ENCODE measurements around the gene CACNG3.
A peak's percentile ranks its signal among the peaks of the same experiment; 100 is the strongest.
"Not testable (repeated sequence)": the region's sequence is repeated elsewhere in the genome, so short reads cannot be mapped to it uniquely, and the experiment has no call there.

CACNG3 gene

DNA sequence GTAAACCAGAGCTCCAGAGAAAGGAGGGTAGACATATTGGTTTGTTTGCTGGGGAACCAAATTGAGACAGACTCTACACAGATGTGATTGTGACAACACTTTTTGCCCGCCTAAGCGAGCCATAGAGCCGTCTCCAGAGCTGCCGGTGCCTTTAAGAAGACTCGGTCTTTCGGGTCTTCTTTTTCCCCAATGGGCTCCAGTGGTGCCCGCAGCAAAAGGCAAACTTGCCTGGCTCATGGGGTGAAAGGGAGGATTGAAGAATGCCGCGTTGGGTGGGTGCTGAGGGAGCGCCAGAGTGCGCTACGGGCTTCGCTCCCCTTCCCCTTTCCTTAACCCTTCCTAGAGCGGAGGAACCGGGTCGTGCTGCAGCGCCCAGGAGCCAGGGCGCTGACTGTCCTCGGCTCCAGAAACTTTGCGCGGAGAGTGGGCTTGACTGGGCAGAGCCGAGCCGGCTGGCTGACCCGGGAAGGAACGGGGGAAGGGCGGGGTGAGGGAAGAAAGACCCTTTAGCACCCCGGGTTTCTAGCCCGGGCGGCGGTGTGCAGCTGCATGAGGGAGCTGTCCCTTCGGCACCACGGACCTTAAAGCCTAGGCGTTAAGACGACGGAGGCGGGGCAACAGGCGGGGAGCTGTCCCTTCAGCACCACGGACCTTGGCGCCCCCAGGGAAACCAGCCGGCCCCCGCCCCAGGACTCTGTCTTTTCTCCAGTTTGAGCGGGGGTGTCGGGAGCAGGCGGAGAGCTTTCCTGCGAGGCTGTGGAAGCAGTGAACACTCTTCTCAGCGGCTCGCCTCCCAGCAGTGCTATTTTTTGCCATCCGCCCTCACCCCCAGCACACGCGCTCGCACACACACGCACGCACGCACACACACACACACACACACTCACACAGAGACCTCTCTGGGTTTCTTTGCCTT is at the start of gene CACNG3:
Gene CACNG3, plus strand, starts transcription at position 880 of the 916 bp plus-strand sequence. CDS start 420 bp downstream, outside the sequence.
- DNase-seq (ENCODE audit: low read depth): no peak

DNA sequence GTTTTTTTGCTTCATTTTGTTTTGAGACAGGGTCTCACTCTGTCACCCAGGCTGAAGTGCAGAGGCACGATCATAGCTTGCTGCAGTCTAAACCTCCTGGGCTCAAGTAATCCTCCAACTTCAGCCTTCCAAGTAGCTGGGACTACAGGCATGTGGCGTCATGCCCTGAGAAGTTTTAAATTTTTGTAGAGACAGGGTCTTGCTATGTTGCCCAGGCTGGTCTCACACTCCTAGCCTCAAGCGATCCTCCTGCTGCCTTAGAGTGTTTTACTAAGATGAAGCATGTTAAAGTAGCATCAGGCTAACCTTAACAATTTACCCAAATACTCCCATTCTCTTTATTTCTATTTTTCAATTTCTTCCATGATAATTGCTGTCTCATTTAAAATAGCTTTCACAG is 49.2 kb upstream of the CACNG3 start:
- DNase-seq (ENCODE audit: low read depth): no peak

DNA sequence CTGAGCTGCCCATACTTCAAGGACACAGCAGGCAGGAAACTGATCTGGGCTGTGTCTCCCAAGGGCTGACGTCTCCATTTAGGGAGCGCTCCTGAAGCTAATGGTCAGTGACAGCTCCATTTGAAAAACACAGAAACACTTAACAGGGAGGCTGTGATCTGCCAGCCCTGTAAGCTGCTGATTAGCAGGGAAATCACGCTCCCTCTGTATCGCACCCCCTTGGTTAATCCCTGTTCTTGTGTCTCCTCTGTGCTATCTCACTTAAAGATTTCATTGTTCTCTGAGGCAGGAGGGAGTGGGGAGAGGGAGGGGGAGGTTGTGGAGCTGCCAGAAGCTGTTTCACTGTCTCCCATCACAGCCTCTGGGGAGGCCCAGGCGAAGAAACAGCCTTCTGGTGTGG is 47.4 kb upstream of the CACNG3 start:
- DNase-seq (ENCODE audit: low read depth): no peak

DNA sequence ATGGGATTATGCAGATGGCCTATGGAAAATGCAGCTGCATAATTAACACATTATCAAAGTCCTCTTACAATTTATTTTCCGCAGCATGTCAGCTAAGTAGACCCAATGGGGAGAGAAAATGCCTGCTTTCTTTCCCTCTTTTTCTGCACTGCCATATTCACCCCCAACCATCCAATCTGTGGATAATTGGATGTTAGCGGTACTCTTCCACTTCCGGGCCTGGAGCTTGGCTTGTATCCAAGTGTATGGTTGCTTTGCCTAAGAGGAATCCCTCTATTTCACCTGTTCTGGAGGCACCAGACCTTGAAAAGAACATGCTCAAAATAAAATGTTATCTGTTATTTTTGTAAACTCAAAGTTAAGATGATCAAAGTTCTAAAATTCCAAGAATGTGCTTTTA is 41.1 kb upstream of the CACNG3 start:
- DNase-seq (ENCODE audit: low read depth): no peak

DNA sequence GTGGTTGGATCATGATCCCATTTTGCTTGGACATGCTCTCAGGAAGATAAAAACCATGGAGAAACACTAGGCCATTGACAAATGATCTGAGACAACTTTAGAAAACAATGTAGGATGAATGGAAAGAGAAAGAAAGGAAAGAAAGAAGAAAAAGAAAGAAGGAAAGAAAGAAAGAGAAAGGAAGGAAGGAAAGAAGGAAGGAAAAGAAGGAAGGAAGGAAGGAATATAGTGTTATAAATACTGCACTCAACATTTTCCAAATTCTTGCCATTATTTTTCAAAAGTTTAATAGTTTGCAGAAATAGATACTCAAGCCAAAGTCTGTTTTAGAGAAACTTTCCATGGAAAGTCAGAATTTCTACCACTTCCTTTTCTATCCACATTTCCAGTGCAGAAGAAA is 39.2 kb upstream of the CACNG3 start:
- DNase-seq (ENCODE audit: low read depth): no peak

DNA sequence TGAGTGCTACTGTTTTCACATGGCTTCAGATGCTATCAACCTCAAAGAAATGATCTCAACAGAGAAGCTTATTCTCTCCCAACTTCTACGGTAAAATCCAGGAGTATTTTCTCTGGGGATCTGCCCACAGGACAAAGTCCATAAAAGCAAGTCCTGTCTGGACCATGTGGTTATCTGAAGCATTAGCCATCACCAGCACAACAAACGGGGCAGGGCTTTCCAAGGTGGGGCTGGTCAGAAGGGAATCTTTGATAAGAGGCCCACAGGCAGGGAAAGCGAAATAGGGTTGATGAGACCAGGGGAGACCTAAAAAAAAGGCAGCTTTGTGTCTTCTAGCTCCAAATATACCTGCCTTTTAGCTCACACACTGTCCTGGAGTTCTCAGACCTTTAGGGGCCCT is 38.7 kb upstream of the CACNG3 start:
- DNase-seq (ENCODE audit: low read depth): no peak

DNA sequence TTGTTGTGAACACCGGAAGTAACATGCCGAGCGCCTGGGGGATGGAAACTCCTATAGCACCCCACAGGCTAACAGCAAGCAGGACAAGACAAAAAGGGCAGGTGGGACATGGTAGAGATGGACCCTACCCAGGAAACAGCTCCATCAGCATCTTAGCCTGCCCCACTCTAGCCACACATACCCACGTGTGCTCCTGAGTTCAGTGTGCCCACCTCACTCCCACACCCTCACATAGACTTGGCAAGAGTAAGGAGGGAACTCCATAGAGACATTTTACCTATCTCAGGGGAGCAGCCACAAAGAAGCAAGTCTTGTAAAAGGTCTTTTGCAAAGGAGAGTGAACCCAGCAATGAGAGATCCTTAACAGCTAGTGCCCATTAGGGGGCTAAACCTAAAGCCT is 37.8 kb upstream of the CACNG3 start:
- no peak for DNase-seq (ENCODE audit: low read depth)

DNA sequence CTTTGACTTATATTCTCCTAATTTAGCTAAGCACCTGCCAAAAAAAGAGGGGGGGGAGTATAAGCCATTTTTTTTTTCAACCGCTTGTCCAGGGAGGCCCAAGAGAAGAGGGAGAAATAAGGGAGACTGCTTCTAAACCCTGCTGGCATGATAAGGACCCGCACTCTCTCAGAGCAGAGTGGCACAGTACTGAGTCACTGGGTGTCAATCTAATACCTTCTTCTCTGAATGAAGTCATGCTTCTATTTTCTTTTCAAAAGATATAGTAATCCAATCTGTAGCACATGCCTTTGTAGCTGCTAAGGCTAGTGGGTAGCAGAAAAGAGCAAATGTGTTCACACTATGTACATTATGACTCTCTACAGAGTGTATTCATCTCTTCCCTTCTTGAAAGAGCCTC is 34.9 kb upstream of the CACNG3 start:
- no peak for DNase-seq (ENCODE audit: low read depth)

DNA sequence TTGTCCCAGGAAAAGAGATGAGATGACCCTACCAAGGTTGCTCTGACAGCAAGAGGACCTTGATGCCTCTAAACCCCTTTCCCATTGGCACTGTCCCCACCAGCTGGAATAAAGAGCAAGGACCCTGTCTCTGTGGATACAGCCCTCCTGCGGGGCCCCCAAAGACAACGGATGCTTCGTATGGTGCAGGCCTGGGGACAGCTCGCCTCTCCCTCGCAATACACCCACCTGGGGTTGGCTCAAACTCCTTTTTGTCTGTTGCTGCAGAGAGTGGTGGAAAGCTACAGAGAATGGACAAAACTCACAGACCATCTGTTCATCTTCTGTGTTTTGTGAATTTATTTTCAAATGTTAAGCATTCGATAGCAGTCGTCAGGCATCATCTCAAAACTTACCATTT is 27.6 kb upstream of the CACNG3 start:
- DNase-seq (ENCODE audit: low read depth): no peak

DNA sequence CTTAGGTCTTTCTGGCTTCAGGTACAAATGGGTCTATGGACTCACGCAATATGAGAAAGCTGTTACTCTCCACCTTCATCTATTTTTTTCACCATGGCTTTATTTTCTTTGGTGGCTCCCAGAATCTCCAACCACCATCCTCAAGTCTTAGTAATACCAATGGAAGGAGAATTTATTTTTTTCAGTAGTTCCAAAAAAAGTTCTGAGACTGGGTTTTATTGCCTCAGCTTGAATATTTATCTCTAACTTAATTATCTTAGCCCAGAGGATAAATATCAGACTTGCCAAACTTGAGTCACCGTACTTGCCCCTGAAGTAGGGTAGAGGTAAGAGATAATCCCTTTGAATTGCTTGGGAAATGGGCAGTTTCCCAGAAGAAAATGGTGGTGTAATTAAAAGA is 23.2 kb upstream of the CACNG3 start:
- DNase-seq (ENCODE audit: low read depth): no peak

DNA sequence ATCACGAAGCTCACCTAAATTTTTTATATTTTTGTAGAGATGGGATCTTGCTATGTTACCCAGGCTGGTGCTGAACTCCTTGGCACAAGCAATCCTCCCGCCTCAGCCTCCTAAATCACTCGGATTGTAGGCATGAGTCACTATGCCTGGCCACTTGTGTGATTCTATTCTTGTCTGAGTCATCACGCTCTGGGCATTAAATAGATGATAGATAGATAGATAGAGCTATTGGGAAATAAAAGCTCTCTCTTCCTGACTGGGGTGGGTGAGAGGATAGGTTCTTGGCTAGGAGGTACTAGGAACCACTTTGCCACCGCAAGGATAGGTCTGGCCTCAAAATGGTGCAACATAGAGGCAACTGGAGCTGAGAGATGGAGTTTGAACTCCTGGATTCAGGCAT is 21.4 kb upstream of the CACNG3 start:
- no peak for DNase-seq (ENCODE audit: low read depth)

DNA sequence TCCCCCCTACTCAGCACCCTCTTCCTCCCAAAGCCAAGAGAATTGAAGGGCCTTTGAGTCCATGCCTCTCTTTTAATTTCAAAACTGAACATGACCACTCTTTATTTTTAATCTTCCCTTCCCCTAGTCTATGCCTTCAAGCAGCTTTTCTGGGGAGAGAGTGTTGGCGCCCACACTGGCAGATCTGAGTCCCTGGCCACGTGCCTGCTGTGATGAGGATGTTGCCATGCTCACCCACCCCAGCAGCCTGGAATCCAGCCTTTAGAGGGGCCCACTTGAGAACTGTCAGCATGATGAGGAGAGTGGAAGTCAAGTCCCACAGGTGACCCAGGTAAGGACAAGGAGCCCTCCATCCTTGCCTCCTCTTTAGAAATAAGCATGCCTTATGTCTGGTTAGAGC is 20.3 kb upstream of the CACNG3 start:
- DNase-seq (ENCODE audit: low read depth): no peak

DNA sequence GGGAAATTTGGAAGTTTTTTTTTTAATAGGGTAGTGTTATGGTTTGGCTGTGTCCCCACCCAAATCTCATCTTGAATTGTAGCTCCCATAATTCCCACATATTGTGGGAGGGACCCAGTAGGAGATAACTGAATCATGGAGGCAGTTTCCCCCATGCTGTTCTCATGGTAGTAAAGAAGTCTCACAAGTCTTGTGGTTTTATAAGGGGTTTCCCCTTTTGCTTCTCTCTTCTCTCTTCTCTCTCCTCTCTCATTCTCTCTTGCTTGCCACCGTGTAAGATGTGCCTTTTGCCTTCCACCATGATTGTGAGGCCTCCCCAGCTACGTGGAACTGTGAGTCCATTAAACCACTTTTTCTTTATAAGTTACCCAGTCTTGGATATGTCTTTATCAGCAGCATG is 17.3 kb upstream of the CACNG3 start:
- DNase-seq (ENCODE audit: low read depth): not testable (repeated sequence)

DNA sequence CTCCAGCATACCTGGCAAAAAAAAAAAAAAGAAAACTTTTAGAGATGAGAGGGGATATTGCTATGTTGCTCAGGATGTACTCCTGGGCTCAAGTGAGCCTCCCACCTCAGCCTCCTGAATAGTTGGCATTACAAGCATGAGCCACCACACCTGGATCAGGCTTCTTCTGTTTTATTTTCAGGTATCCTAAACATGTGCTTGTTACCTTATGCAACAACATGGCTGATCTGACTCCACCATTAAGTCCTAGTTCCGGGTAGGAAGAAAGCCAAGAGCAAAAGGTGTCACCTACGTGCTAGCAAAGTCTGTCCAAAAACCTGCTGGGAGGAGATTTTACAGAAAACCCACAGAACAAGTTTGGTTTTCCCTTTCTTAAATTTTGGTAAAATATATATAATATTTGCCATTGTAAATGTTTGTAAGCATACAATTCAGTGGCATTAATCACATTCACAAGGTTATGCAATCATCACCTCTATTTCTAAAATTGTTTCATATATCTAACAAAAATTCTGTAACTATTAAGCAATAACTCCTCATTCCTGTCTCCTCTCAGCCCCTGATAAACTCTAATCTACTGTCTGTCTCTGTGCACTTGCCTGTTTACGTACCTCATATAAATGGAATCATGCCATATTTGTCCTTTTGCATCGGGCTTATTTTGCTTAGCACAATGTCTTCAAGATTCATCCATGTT is 9.1 kb upstream of the CACNG3 start:
- DNase-seq (ENCODE audit: low read depth): no peak

DNA sequence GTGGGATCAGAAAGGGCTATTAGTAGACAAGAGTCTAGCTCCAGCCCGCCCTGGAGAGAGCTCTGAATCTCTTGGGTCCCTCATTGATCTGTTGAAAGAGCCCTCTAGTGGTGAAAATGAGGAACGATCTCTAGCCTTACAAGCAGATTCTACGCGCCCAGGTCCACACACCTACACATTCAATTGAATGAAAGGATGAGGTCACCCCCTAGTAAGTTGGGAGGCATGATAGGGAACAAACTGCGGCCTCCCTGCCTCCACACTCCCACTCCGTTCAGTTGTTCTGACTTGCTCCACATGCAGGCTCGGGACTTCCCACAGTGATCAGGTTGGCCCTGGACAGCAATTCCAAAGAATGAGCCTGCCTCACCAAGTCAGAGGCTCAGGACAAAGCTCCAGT is 2.9 kb upstream of the CACNG3 start:
- DNase-seq (ENCODE audit: low read depth): no peak

DNA sequence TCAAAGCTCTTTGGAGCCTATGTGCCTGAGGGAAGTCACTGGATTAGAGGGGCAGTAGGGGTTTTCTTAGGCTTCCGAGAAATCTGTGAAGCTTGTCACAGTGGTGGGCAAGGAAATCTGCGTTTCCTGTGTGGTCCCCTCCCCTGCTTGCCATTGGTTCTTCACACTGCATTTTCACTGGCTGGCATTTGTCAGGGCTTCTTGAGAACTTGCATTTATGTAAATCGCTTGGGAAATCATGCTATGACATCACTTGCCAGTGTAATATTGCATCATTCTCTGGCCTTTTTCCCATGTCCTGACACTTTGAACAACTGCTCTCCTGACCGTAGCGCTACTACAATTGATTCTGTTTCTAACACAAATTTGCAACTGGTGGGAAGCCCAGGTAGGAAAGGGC is 1.8 kb downstream of the CACNG3 start:
- DNase-seq (ENCODE audit: low read depth): no peak

DNA sequence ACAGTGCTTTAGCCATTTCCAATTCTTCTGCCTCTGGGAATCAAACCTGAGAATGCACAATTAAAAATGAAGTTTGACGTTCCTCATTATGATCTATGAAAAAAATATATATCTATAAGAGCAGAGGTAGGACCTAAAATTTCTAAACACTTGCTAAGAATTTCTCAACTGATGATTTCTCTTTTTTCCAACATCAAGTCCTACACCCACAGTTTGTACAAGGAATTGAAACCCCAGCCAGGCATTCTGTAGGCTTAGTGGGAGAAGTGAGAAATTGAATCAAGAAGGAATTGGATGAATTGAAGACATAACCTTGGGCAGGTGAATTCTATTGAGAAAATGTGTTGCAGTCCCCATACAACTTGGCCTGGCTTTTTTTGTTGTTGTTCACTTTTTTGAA is 2.7 kb downstream of the CACNG3 start:
- no peak for DNase-seq (ENCODE audit: low read depth)

DNA sequence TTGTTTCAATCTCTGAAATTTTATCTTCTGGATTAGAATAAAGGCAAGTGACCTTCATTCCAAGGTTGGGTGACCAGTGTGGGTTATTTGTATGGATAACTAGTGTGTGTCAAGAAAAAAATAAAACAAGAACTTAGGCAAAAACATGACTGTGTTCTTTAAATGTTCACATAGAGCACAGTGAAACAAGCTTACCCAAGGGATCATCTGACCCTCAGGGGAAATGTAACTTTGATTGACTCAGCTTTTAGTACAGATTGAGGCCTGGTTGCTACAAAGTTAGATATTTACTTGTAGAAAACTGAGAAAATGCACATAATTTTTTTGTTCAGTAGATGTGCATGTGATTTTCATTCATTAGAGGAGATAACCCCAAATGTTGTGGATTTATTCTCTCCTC is 6.7 kb downstream of the CACNG3 start:
- no peak for DNase-seq (ENCODE audit: low read depth)

DNA sequence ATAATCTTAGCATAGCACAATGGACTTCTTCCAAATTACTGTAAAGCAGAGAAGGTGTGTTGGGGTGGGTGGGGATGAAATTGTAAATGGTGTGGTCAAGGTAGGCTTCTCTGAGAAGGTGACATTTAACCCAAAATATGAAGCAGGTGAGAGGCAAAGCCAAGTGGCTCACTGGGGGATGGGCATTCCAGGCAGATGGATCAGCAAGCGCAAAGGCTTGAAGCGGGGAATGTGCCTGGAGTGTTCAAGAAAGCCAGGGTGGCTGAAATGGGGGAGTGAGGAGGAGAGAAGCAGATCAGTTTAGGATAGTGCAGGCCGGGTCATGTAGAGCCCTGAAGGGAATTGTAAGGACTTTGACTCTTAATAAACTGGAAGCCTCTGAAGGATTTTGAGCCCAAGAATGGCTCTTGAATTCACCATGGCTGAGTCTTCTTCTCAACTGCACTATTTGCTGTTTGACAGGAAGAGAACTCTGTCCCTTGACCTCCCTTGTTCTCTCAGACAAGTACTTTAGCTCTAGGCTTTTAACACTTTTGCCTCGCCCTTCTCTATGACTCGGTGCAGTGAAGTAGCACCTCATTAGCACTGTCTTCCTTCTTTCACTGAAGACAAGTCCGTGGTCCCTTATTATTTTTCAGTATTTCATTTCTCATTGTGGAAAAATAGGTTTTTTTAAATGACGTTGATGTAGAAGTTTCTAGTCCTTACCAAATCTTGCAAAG is 14.7 kb downstream of the CACNG3 start:
- DNase-seq (ENCODE audit: low read depth): no peak

DNA sequence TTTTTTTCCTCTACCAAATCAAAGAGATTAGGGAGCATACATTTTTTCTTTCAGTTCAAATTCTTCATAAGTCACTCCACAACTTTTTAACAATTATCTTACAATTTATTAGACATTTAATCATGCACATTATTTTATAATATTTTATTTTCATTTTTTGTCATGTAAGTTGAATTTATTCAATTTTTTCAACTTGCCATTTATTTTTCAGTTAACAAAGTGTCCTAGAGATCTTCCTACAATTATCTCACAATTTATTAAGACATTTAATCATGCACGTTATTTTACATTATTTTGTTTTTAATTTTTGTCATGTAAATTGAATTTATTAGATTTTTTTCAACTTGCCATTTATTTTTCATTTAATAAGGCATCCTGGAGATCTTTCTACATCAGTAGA is 16.2 kb downstream of the CACNG3 start:
- no peak for DNase-seq (ENCODE audit: low read depth)

DNA sequence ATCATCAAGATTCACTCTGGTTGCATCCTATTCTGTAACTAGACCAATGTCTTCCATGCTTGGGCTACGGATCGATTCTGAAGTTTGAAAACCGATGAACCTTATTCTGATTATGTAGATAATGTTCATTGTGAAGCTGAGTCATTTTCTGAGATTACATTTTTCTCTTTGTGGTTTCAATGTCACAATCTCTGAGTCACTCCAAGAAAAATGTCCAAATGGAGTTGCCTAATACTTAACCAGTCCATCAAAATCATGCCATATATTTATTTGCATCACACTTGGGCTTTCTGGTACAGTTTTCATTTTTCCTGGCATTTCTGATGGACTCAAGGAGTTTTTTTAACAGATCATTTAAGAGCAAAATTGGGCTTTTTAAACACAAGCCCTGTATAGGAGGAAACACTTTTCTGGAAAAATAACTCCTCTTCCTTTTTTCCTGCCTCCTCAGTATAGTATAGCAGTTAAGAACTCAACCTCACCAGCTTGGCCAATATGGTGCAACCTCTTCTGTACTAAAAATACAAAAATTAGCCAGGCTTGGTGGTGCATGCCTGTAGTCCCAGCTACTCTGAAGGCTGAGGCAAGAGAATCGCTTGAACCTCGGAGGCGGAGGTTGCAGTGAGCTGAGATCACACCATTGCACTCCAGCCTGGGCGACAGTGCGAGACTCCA is 17.5 kb downstream of the CACNG3 start:
- DNase-seq (ENCODE audit: low read depth): peak; percentile 35

DNA sequence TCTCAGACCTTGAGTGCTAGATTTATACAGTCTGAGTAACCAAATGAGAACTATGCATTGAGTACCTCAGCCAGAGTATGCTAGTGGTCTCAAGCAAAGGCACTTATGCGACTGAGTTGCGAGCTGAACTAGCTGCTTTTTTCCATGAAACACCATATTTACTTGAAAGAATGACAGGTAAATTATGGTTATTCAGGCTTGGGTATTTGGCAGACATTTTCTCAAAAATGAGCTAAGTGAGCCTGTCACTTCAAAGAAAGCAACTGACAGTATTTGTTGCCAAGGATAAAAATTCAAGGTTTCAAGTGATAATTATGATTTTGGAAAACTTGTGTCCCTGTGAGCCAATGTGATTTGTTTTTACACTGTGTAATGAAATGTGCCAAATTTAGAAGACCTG is 19.3 kb downstream of the CACNG3 start:
- DNase-seq (ENCODE audit: low read depth): no peak
